Stimulated activated memory B cell treated with anti-CD40 and anti-IgM and Interleukin-4, amounts not matched to agents 10 μg/mL and 1 μg/mL and 100 μg/mL, for 72 hours (primary cell): ENCODE measurements around the gene ZNF491.
"Not testable (repeated sequence)": the region's sequence is repeated elsewhere in the genome, so short reads cannot be mapped to it uniquely, and the experiment has no call there.

Source experiments
- ATAC-seq: fragments of 150-1000 bp; cut with Tn5 transposase; 2 replicates; pipeline ENCODE4 v1.10.0; 2021
- H3K27ac Mint-ChIP-seq: one replicate; pipeline ENCODE4 v1.8.0; 2022; ENCODE audit warnings: mild to moderate bottlenecking, mixed read lengths
- H3K27me3 Mint-ChIP-seq: one replicate; pipeline ENCODE4 v1.8.0; 2022; ENCODE audit warnings: mixed read lengths
- H3K36me3 Mint-ChIP-seq: one replicate; pipeline ENCODE4 v1.8.0; 2022; ENCODE audit warnings: mixed read lengths
- H3K4me1 Mint-ChIP-seq: one replicate; pipeline ENCODE4 v1.8.0; 2022; ENCODE audit warnings: mixed read lengths
- H3K4me3 Mint-ChIP-seq: one replicate; pipeline ENCODE4 v1.8.0; 2022; ENCODE audit warnings: mild to moderate bottlenecking, moderate library complexity, mixed read lengths
- H3K9me3 Mint-ChIP-seq: one replicate; pipeline ENCODE4 v1.8.0; 2022; ENCODE audit warnings: mixed read lengths

Gene ZNF491

GRCh38 chr19:11798391-11799330 is at the start of gene ZNF491:
Gene ZNF491 (plus strand): TSS chr19:11798523. CDS start chr19:11805954, 7,431 bp downstream.
- H3K4me3 Mint-ChIP-seq: peak within 1 kb of the TSS; percentile 96
- H3K27me3 Mint-ChIP-seq: no peaks in the 10 kb centered on the region
- H3K36me3 Mint-ChIP-seq: no peaks in the 10 kb centered on the region
- H3K27ac Mint-ChIP-seq: peak within 1 kb of the TSS; percentile 83
- peaks cover 7% of the 10 kb centered on the region for H3K9me3 Mint-ChIP-seq
- H3K4me1 Mint-ChIP-seq: peaks cover 24% of the 10 kb centered on the region
- ATAC-seq: peak; percentile 100

- peaks cover 32% of the 10 kb centered on the region for H3K9me3 Mint-ChIP-seq
- no peaks in the 10 kb centered on the region for H3K4me1 Mint-ChIP-seq
- H3K27ac Mint-ChIP-seq: no peak overlapping the region
- peaks cover 26% of the 10 kb centered on the region for H3K36me3 Mint-ChIP-seq
- H3K27me3 Mint-ChIP-seq: peaks cover 20% of the 10 kb centered on the region
- no peak for ATAC-seq
- no peak overlapping the region for H3K4me3 Mint-ChIP-seq
These were observed 48.6 kb upstream of the ZNF491 start for GRCh38 chr19:11749751-11750150.

- no peak for ATAC-seq
- H3K9me3 Mint-ChIP-seq: peaks cover 34% of the 10 kb centered on the region
- no peaks in the 10 kb centered on the region for H3K4me1 Mint-ChIP-seq
- peaks cover 20% of the 10 kb centered on the region for H3K36me3 Mint-ChIP-seq
- no peak overlapping the region for H3K27ac Mint-ChIP-seq
- peaks cover 20% of the 10 kb centered on the region for H3K27me3 Mint-ChIP-seq
- no peak overlapping the region for H3K4me3 Mint-ChIP-seq
These were observed 46.0 kb upstream of the ZNF491 start for GRCh38 chr19:11752244-11752736.

GRCh38 chr19:11754663-11755062 is 43.7 kb upstream of the ZNF491 start:
- no peak overlapping the region for H3K4me3 Mint-ChIP-seq
- no peak for ATAC-seq
- no peaks in the 10 kb centered on the region for H3K4me1 Mint-ChIP-seq
- H3K36me3 Mint-ChIP-seq: peaks cover 20% of the 10 kb centered on the region
- H3K27ac Mint-ChIP-seq: no peak overlapping the region
- H3K27me3 Mint-ChIP-seq: peaks cover 20% of the 10 kb centered on the region
- H3K9me3 Mint-ChIP-seq: peaks cover 30% of the 10 kb centered on the region

GRCh38 chr19:11756965-11757364 is 41.4 kb upstream of the ZNF491 start:
- no peak overlapping the region for H3K4me3 Mint-ChIP-seq
- no peaks in the 10 kb centered on the region for H3K4me1 Mint-ChIP-seq
- peaks cover 11% of the 10 kb centered on the region for H3K36me3 Mint-ChIP-seq
- H3K9me3 Mint-ChIP-seq: peaks cover 20% of the 10 kb centered on the region
- H3K27me3 Mint-ChIP-seq: peaks cover 20% of the 10 kb centered on the region
- no peak for ATAC-seq
- H3K27ac Mint-ChIP-seq: no peak overlapping the region

GRCh38 chr19:11759805-11760204 is 38.5 kb upstream of the ZNF491 start:
- no peaks in the 10 kb centered on the region for H3K27me3 Mint-ChIP-seq
- H3K4me1 Mint-ChIP-seq: no peaks in the 10 kb centered on the region
- no peak overlapping the region for H3K27ac Mint-ChIP-seq
- no peaks in the 10 kb centered on the region for H3K36me3 Mint-ChIP-seq
- H3K4me3 Mint-ChIP-seq: no peak overlapping the region
- H3K9me3 Mint-ChIP-seq: peaks cover 15% of the 10 kb centered on the region
- ATAC-seq: no peak

- Mint-ChIP-seq H3K27me3 (no peaks in the 10 kb centered on the region), H3K4me1 (peaks cover 12% of the 10 kb centered on the region), H3K27ac (no peak overlapping the region), H3K9me3 (peaks cover 7% of the 10 kb centered on the region), H3K36me3 (no peaks in the 10 kb centered on the region), H3K4me3 (no peak overlapping the region)
- no peak for ATAC-seq
These were observed 35.2 kb upstream of the ZNF491 start for GRCh38 chr19:11763117-11763516.

GRCh38 chr19:11763611-11764010 is 34.7 kb upstream of the ZNF491 start:
- no peak for ATAC-seq
- peaks cover 16% of the 10 kb centered on the region for H3K4me1 Mint-ChIP-seq
- no peaks in the 10 kb centered on the region for H3K27me3 Mint-ChIP-seq
- H3K9me3 Mint-ChIP-seq: peaks cover 7% of the 10 kb centered on the region
- H3K4me3 Mint-ChIP-seq: no peak overlapping the region
- H3K36me3 Mint-ChIP-seq: peaks cover under 1% of the 10 kb centered on the region
- no peak overlapping the region for H3K27ac Mint-ChIP-seq

- H3K36me3 Mint-ChIP-seq: peaks cover 22% of the 10 kb centered on the region
- H3K27me3 Mint-ChIP-seq: no peaks in the 10 kb centered on the region
- peaks cover 13% of the 10 kb centered on the region for H3K9me3 Mint-ChIP-seq
- ATAC-seq: peak; percentile 99
- H3K4me3 Mint-ChIP-seq: peak within 1 kb of the TSS; percentile 99
- peak within 1 kb of the TSS; percentile 96 for H3K27ac Mint-ChIP-seq
- H3K4me1 Mint-ChIP-seq: peaks cover 22% of the 10 kb centered on the region
These were observed 31.4 kb upstream of the ZNF491 start, which contains the start of gene ZNF441 for GRCh38 chr19:11766597-11767591. Gene ZNF441 (plus strand): TSS chr19:11767000. CDS start chr19:11767194, 194 bp downstream.

- H3K27me3 Mint-ChIP-seq: no peaks in the 10 kb centered on the region
- peak overlapping the region; percentile 96 for H3K27ac Mint-ChIP-seq
- ATAC-seq: peak; percentile 2
- H3K36me3 Mint-ChIP-seq: peaks cover 28% of the 10 kb centered on the region
- peak overlapping the region; percentile 99 for H3K4me3 Mint-ChIP-seq
- peaks cover 18% of the 10 kb centered on the region for H3K9me3 Mint-ChIP-seq
- peaks cover 22% of the 10 kb centered on the region for H3K4me1 Mint-ChIP-seq
These were observed 30.6 kb upstream of the ZNF491 start for GRCh38 chr19:11767633-11768133.

- no peak for ATAC-seq
- H3K4me1 Mint-ChIP-seq: peaks cover 27% of the 10 kb centered on the region
- no peak overlapping the region for H3K4me3 Mint-ChIP-seq
- peaks cover 45% of the 10 kb centered on the region for H3K36me3 Mint-ChIP-seq
- peaks cover 20% of the 10 kb centered on the region for H3K9me3 Mint-ChIP-seq
- no peaks in the 10 kb centered on the region for H3K27me3 Mint-ChIP-seq
- no peak overlapping the region for H3K27ac Mint-ChIP-seq
These were observed 28.3 kb upstream of the ZNF491 start for GRCh38 chr19:11769995-11770394.

- not testable (repeated sequence) for H3K27me3 Mint-ChIP-seq, ATAC-seq, H3K4me3 Mint-ChIP-seq, H3K27ac Mint-ChIP-seq
- peaks cover 53% of the 10 kb centered on the region for H3K36me3 Mint-ChIP-seq
- H3K4me1 Mint-ChIP-seq: peaks cover 25% of the 10 kb centered on the region
- peaks cover 20% of the 10 kb centered on the region for H3K9me3 Mint-ChIP-seq
These were observed 26.8 kb upstream of the ZNF491 start for GRCh38 chr19:11771520-11771919.

GRCh38 chr19:11776669-11777068 is 21.7 kb upstream of the ZNF491 start:
- H3K36me3 Mint-ChIP-seq: peaks cover 84% of the 10 kb centered on the region

GRCh38 chr19:11780431-11781020 is 17.8 kb upstream of the ZNF491 start:
- ATAC-seq: no peak
- peaks cover 18% of the 10 kb centered on the region for H3K9me3 Mint-ChIP-seq

More at GRCh38 chr19:11776669-11777068, 21.7 kb upstream of the ZNF491 start:
- ATAC-seq, H3K4me1 Mint-ChIP-seq, H3K4me3 Mint-ChIP-seq, H3K27me3 Mint-ChIP-seq, H3K27ac Mint-ChIP-seq: not testable (repeated sequence)
- H3K9me3 Mint-ChIP-seq: peaks cover 24% of the 10 kb centered on the region

More at GRCh38 chr19:11780431-11781020, 17.8 kb upstream of the ZNF491 start:
- no peak overlapping the region for H3K27ac Mint-ChIP-seq
- no peak overlapping the region for H3K4me3 Mint-ChIP-seq
- H3K36me3 Mint-ChIP-seq: peaks cover 88% of the 10 kb centered on the region
- H3K4me1 Mint-ChIP-seq: no peaks in the 10 kb centered on the region
- H3K27me3 Mint-ChIP-seq: no peaks in the 10 kb centered on the region
